ENCODE measurements around the gene NYNRIN. TPM values are rescaled to one million over a fixed set of nuclear protein-coding genes. Genes with fewer than 3 reads are reported as not detected.

The NYNRIN gene
- total RNA-seq: 34.7 TPM

GRCh38 chr14:24398653-24399446, at the start of gene NYNRIN:
Gene NYNRIN, plus strand, starts transcription at chr14:24399003. Its CDS starts 244 bp downstream, at chr14:24399247.

GRCh38 chr14:24367514-24368211, 31.1 kb upstream of the NYNRIN start, which contains the start of gene NFATC4:
Gene NFATC4, plus strand, starts transcription at chr14:24368184. Its CDS starts 157 bp downstream, at chr14:24368341.

GRCh38 chr14:24429395-24430142, 30.8 kb downstream of the NYNRIN start, which contains the start of the genes CBLN3 and KHNYN:
Gene CBLN3, minus strand, starts transcription at chr14:24429668. Its CDS starts 614 bp downstream, at chr14:24429054.
Gene KHNYN, plus strand, starts transcription at chr14:24429954. Its CDS starts 777 bp downstream, at chr14:24430731.

GRCh38 chr14:24442240-24443052, 43.6 kb downstream of the NYNRIN start, which contains the start of gene SDR39U1:
Gene SDR39U1, minus strand, starts transcription at chr14:24442776. Its CDS starts 7 bp downstream, at chr14:24442769.

Small RNA genes lying within 50 kb of the gene (small RNA-seq; reads per million reads assigned to genes)
- not detected for gene RF00026 (ENCODE audit: low replicate concordance)

Other genes with a start within 250 kb of the NYNRIN start
- 17.5 TPM for gene IRF9, start 237.7 kb upstream of the NYNRIN start, total RNA-seq
- gene REC8, start 226.9 kb upstream of the NYNRIN start, total RNA-seq: 33.8 TPM
- gene IPO4, start 210.2 kb upstream of the NYNRIN start, total RNA-seq: 18.2 TPM
- gene TM9SF1, start 203.6 kb upstream of the NYNRIN start, total RNA-seq: 20.7 TPM
- gene TSSK4, start 193.3 kb upstream of the NYNRIN start, total RNA-seq: not detected
- 35.1 TPM for gene CHMP4A, start 185.5 kb upstream of the NYNRIN start, total RNA-seq
- 25.0 TPM for gene MDP1, start 182.9 kb upstream of the NYNRIN start, total RNA-seq
- 62.3 TPM for gene NEDD8, start 166.6 kb upstream of the NYNRIN start, total RNA-seq
- 34.7 TPM for gene GMPR2, start 166.1 kb upstream of the NYNRIN start, total RNA-seq
- 51.3 TPM for gene TINF2, start 156.4 kb upstream of the NYNRIN start, total RNA-seq
- 4.4 TPM for gene TGM1, start 135.8 kb upstream of the NYNRIN start, total RNA-seq
- 30.7 TPM for gene RABGGTA, start 127.4 kb upstream of the NYNRIN start, total RNA-seq
- gene DHRS1, start 99.2 kb upstream of the NYNRIN start, total RNA-seq: 13.8 TPM
- gene NOP9, start 99.2 kb upstream of the NYNRIN start, total RNA-seq: 25.4 TPM
- 5.6 TPM for gene CIDEB, start 91.0 kb upstream of the NYNRIN start, total RNA-seq
- 2.2 TPM for gene LTB4R2, start 88.9 kb upstream of the NYNRIN start, total RNA-seq
- gene LTB4R, start 87.5 kb upstream of the NYNRIN start, total RNA-seq: 1.6 TPM
- 3.1 TPM for gene ADCY4, start 63.9 kb upstream of the NYNRIN start, total RNA-seq
- not detected for gene RIPK3, start 59.0 kb upstream of the NYNRIN start, total RNA-seq
- gene NFATC4, start 30.8 kb upstream of the NYNRIN start, total RNA-seq: 4.4 TPM
- gene CBLN3, start 30.7 kb downstream of the NYNRIN start, total RNA-seq: not detected
- 22.5 TPM for gene KHNYN, start 31.0 kb downstream of the NYNRIN start, total RNA-seq
- 24.7 TPM for gene SDR39U1, start 43.8 kb downstream of the NYNRIN start, total RNA-seq
- gene CMA1, start 109.3 kb downstream of the NYNRIN start, total RNA-seq: not detected
- not detected for gene CTSG, start 177.2 kb downstream of the NYNRIN start, total RNA-seq
- not detected for gene GZMH, start 210.7 kb downstream of the NYNRIN start, total RNA-seq
- gene GZMB, start 235.2 kb downstream of the NYNRIN start, total RNA-seq: not detected

Measured in parietal lobe (tissue), 2 donors.